ENCODE data around the gene JAKMIP3.

- TF ChIP-seq, protein P1, sequence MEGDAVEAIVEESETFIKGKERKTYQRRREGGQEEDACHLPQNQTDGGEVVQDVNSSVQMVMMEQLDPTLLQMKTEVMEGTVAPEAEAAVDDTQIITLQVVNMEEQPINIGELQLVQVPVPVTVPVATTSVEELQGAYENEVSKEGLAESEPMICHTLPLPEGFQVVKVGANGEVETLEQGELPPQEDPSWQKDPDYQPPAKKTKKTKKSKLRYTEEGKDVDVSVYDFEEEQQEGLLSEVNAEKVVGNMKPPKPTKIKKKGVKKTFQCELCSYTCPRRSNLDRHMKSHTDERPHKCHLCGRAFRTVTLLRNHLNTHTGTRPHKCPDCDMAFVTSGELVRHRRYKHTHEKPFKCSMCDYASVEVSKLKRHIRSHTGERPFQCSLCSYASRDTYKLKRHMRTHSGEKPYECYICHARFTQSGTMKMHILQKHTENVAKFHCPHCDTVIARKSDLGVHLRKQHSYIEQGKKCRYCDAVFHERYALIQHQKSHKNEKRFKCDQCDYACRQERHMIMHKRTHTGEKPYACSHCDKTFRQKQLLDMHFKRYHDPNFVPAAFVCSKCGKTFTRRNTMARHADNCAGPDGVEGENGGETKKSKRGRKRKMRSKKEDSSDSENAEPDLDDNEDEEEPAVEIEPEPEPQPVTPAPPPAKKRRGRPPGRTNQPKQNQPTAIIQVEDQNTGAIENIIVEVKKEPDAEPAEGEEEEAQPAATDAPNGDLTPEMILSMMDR (conservative IDR thresholded peaks at IDR 0.05; ENCODE audit: low read depth, low read length), result no peak
- no peak for TF ChIP-seq EZH2 (IDR thresholded peaks at IDR 0.05; ENCODE audit: borderline replicate concordance, low read depth, low read length, poor library complexity, severe bottlenecking)
Observed at GRCh38 chr10:132094581-132095234, 29.0 kb downstream of the JAKMIP3 start.

All from A673 (cell line).